ENCODE data around the gene CRHR2.

- TF ChIP-seq ZBTB7A (IDR thresholded peaks at IDR 0.05; ENCODE audit: low read depth) (no peak), TAF1 (IDR thresholded peaks at IDR 0.05; ENCODE audit: low read depth) (no peak), TEAD4 (IDR thresholded peaks at IDR 0.05) (no peak), REST (IDR thresholded peaks at IDR 0.05; ENCODE audit: low read depth) (no peak), MAX (IDR thresholded peaks at IDR 0.05) (no peak), NFIC (IDR thresholded peaks at IDR 0.05) (no peak)
Measured at GRCh38 chr7:30618961-30619360, 63.3 kb downstream of the CRHR2 start.
